ENCODE data around the gene MAPK13.

MAPK13 gene

GRCh38 chr6:36145495-36145894 is 15.2 kb downstream of the MAPK13 start:
- Histone ChIP-seq H3K4me3 (ENCODE audit: low read length in 2 of 2) (no peak overlapping the region), H3K27ac (ENCODE audit: low read depth in 2 of 2, low read length in 2 of 2) (no peak overlapping the region), H3K36me3 (ENCODE audit: control insufficient read depth in 2 of 2, insufficient read depth in 2 of 2, low read length in 2 of 2) (peaks cover 0 to 3% of the 10 kb centered on the region in 2 donors), H3K4me1 (ENCODE audit: control insufficient read depth in 2 of 2, insufficient read depth in 2 of 2, low read length in 2 of 2) (no peaks in the 10 kb centered on the region), H3K27me3 (ENCODE audit: control insufficient read depth in 2 of 2, insufficient read depth in 2 of 2, low read length in 2 of 2) (no peaks in the 10 kb centered on the region), H3K9me3 (ENCODE audit: control insufficient read depth in 2 of 2, low read length in 2 of 2) (no peaks in the 10 kb centered on the region), H3K9ac (ENCODE audit: low read depth in 1 of 2, low read length in 2 of 2) (no peak overlapping the region)

GRCh38 chr6:36147294-36147693 is 17.0 kb downstream of the MAPK13 start:
- H3K4me3 ChIP-seq (ENCODE audit: low read length in 2 of 2), result no peak overlapping the region
- H3K27ac ChIP-seq (ENCODE audit: low read depth in 2 of 2, low read length in 2 of 2), result no peak overlapping the region
- no peaks in the 10 kb centered on the region for H3K9me3 ChIP-seq (ENCODE audit: control insufficient read depth in 2 of 2, low read length in 2 of 2)
- no peaks in the 10 kb centered on the region for H3K27me3 ChIP-seq (ENCODE audit: control insufficient read depth in 2 of 2, insufficient read depth in 2 of 2, low read length in 2 of 2)
- no peaks in the 10 kb centered on the region for H3K4me1 ChIP-seq (ENCODE audit: control insufficient read depth in 2 of 2, insufficient read depth in 2 of 2, low read length in 2 of 2)
- no peak overlapping the region for H3K9ac ChIP-seq (ENCODE audit: low read depth in 1 of 2, low read length in 2 of 2)
- peaks cover 0 to under 1% of the 10 kb centered on the region in 2 donors for H3K36me3 ChIP-seq (ENCODE audit: control insufficient read depth in 2 of 2, insufficient read depth in 2 of 2, low read length in 2 of 2)

GRCh38 chr6:36149476-36149875 is 19.2 kb downstream of the MAPK13 start:
- Histone ChIP-seq H3K4me3 (ENCODE audit: low read length in 2 of 2) (no peak overlapping the region), H3K27ac (ENCODE audit: low read depth in 2 of 2, low read length in 2 of 2) (no peak overlapping the region), H3K4me1 (ENCODE audit: control insufficient read depth in 2 of 2, insufficient read depth in 2 of 2, low read length in 2 of 2) (no peaks in the 10 kb centered on the region), H3K27me3 (ENCODE audit: control insufficient read depth in 2 of 2, insufficient read depth in 2 of 2, low read length in 2 of 2) (no peaks in the 10 kb centered on the region), H3K9ac (ENCODE audit: low read depth in 1 of 2, low read length in 2 of 2) (no peak overlapping the region), H3K36me3 (ENCODE audit: control insufficient read depth in 2 of 2, insufficient read depth in 2 of 2, low read length in 2 of 2) (no peaks in the 10 kb centered on the region), H3K9me3 (ENCODE audit: control insufficient read depth in 2 of 2, low read length in 2 of 2) (no peaks in the 10 kb centered on the region)

GRCh38 chr6:36150283-36150682 is 20.0 kb downstream of the MAPK13 start:
- no peaks in the 10 kb centered on the region for H3K27me3 ChIP-seq (ENCODE audit: control insufficient read depth in 2 of 2, insufficient read depth in 2 of 2, low read length in 2 of 2)
- H3K9me3 ChIP-seq (ENCODE audit: control insufficient read depth in 2 of 2, low read length in 2 of 2), result no peaks in the 10 kb centered on the region
- H3K27ac ChIP-seq (ENCODE audit: low read depth in 2 of 2, low read length in 2 of 2), result no peak overlapping the region
- no peaks in the 10 kb centered on the region for H3K4me1 ChIP-seq (ENCODE audit: control insufficient read depth in 2 of 2, insufficient read depth in 2 of 2, low read length in 2 of 2)
- no peak overlapping the region for H3K9ac ChIP-seq (ENCODE audit: low read depth in 1 of 2, low read length in 2 of 2)
- no peak overlapping the region for H3K4me3 ChIP-seq (ENCODE audit: low read length in 2 of 2)
- no peaks in the 10 kb centered on the region for H3K36me3 ChIP-seq (ENCODE audit: control insufficient read depth in 2 of 2, insufficient read depth in 2 of 2, low read length in 2 of 2)

GRCh38 chr6:36154286-36154685 is 24.0 kb downstream of the MAPK13 start:
- Histone ChIP-seq H3K4me3 (ENCODE audit: low read length in 2 of 2) (no peak overlapping the region), H3K9me3 (ENCODE audit: control insufficient read depth in 2 of 2, low read length in 2 of 2) (no peaks in the 10 kb centered on the region), H3K36me3 (ENCODE audit: control insufficient read depth in 2 of 2, insufficient read depth in 2 of 2, low read length in 2 of 2) (no peaks in the 10 kb centered on the region), H3K27me3 (ENCODE audit: control insufficient read depth in 2 of 2, insufficient read depth in 2 of 2, low read length in 2 of 2) (no peaks in the 10 kb centered on the region), H3K27ac (ENCODE audit: low read depth in 2 of 2, low read length in 2 of 2) (no peak overlapping the region), H3K4me1 (ENCODE audit: control insufficient read depth in 2 of 2, insufficient read depth in 2 of 2, low read length in 2 of 2) (no peaks in the 10 kb centered on the region), H3K9ac (ENCODE audit: low read depth in 1 of 2, low read length in 2 of 2) (no peak overlapping the region)

- Histone ChIP-seq H3K27me3 (ENCODE audit: control insufficient read depth in 2 of 2, insufficient read depth in 2 of 2, low read length in 2 of 2) (no peaks in the 10 kb centered on the region), H3K4me3 (ENCODE audit: low read length in 2 of 2) (no peak overlapping the region), H3K27ac (ENCODE audit: low read depth in 2 of 2, low read length in 2 of 2) (no peak overlapping the region), H3K36me3 (ENCODE audit: control insufficient read depth in 2 of 2, insufficient read depth in 2 of 2, low read length in 2 of 2) (no peaks in the 10 kb centered on the region), H3K9ac (ENCODE audit: low read depth in 1 of 2, low read length in 2 of 2) (no peak overlapping the region), H3K4me1 (ENCODE audit: control insufficient read depth in 2 of 2, insufficient read depth in 2 of 2, low read length in 2 of 2) (no peaks in the 10 kb centered on the region), H3K9me3 (ENCODE audit: control insufficient read depth in 2 of 2, low read length in 2 of 2) (no peaks in the 10 kb centered on the region)
Observed at GRCh38 chr6:36155662-36156061, 25.3 kb downstream of the MAPK13 start.

GRCh38 chr6:36160147-36160760 is 29.9 kb downstream of the MAPK13 start:
- H3K27me3 ChIP-seq (ENCODE audit: control insufficient read depth in 2 of 2, insufficient read depth in 2 of 2, low read length in 2 of 2), result no peaks in the 10 kb centered on the region
- no peaks in the 10 kb centered on the region for H3K36me3 ChIP-seq (ENCODE audit: control insufficient read depth in 2 of 2, insufficient read depth in 2 of 2, low read length in 2 of 2)
- no peaks in the 10 kb centered on the region for H3K4me1 ChIP-seq (ENCODE audit: control insufficient read depth in 2 of 2, insufficient read depth in 2 of 2, low read length in 2 of 2)
- no peak overlapping the region for H3K4me3 ChIP-seq (ENCODE audit: low read length in 2 of 2)
- H3K9ac ChIP-seq (ENCODE audit: low read depth in 1 of 2, low read length in 2 of 2), result no peak overlapping the region
- H3K9me3 ChIP-seq (ENCODE audit: control insufficient read depth in 2 of 2, low read length in 2 of 2), result no peaks in the 10 kb centered on the region
- no peak overlapping the region for H3K27ac ChIP-seq (ENCODE audit: low read depth in 2 of 2, low read length in 2 of 2)

- no peak overlapping the region for H3K9ac ChIP-seq (ENCODE audit: low read depth in 1 of 2, low read length in 2 of 2)
- no peaks in the 10 kb centered on the region for H3K36me3 ChIP-seq (ENCODE audit: control insufficient read depth in 2 of 2, insufficient read depth in 2 of 2, low read length in 2 of 2)
- no peaks in the 10 kb centered on the region for H3K27me3 ChIP-seq (ENCODE audit: control insufficient read depth in 2 of 2, insufficient read depth in 2 of 2, low read length in 2 of 2)
- H3K4me3 ChIP-seq (ENCODE audit: low read length in 2 of 2), result no peak overlapping the region
- no peaks in the 10 kb centered on the region for H3K4me1 ChIP-seq (ENCODE audit: control insufficient read depth in 2 of 2, insufficient read depth in 2 of 2, low read length in 2 of 2)
- H3K9me3 ChIP-seq (ENCODE audit: control insufficient read depth in 2 of 2, low read length in 2 of 2), result no peaks in the 10 kb centered on the region
- no peak overlapping the region for H3K27ac ChIP-seq (ENCODE audit: low read depth in 2 of 2, low read length in 2 of 2)
Observed at GRCh38 chr6:36169023-36170007, 39.0 kb downstream of the MAPK13 start.

- Histone ChIP-seq H3K36me3 (ENCODE audit: control insufficient read depth in 2 of 2, insufficient read depth in 2 of 2, low read length in 2 of 2) (no peaks in the 10 kb centered on the region), H3K27ac (ENCODE audit: low read depth in 2 of 2, low read length in 2 of 2) (no peak overlapping the region), H3K4me3 (ENCODE audit: low read length in 2 of 2) (no peak overlapping the region), H3K4me1 (ENCODE audit: control insufficient read depth in 2 of 2, insufficient read depth in 2 of 2, low read length in 2 of 2) (no peaks in the 10 kb centered on the region), H3K27me3 (ENCODE audit: control insufficient read depth in 2 of 2, insufficient read depth in 2 of 2, low read length in 2 of 2) (no peaks in the 10 kb centered on the region), H3K9me3 (ENCODE audit: control insufficient read depth in 2 of 2, low read length in 2 of 2) (no peaks in the 10 kb centered on the region), H3K9ac (ENCODE audit: low read depth in 1 of 2, low read length in 2 of 2) (no peak overlapping the region)
Observed at GRCh38 chr6:36170704-36171103, 40.4 kb downstream of the MAPK13 start.

GRCh38 chr6:36171573-36171972 is 41.3 kb downstream of the MAPK13 start:
- Histone ChIP-seq H3K4me1 (ENCODE audit: control insufficient read depth in 2 of 2, insufficient read depth in 2 of 2, low read length in 2 of 2) (no peaks in the 10 kb centered on the region), H3K27ac (ENCODE audit: low read depth in 2 of 2, low read length in 2 of 2) (no peak overlapping the region), H3K4me3 (ENCODE audit: low read length in 2 of 2) (no peak overlapping the region), H3K36me3 (ENCODE audit: control insufficient read depth in 2 of 2, insufficient read depth in 2 of 2, low read length in 2 of 2) (no peaks in the 10 kb centered on the region), H3K9me3 (ENCODE audit: control insufficient read depth in 2 of 2, low read length in 2 of 2) (no peaks in the 10 kb centered on the region), H3K9ac (ENCODE audit: low read depth in 1 of 2, low read length in 2 of 2) (no peak overlapping the region), H3K27me3 (ENCODE audit: control insufficient read depth in 2 of 2, insufficient read depth in 2 of 2, low read length in 2 of 2) (no peaks in the 10 kb centered on the region)

Data from mucosa of rectum (tissue), 2 donors.